Lower leg skin (tissue), 3 donors: Measurements from ENCODE around the gene OR4N5.

Source experiments
- CTCF ChIP-seq, 3 donors: fragments of 450-650 bp; IDR thresholded peaks; one replicate each; pipeline ENCODE4 v1.5.1; 2016; ENCODE audit warnings: antibody characterized with exemption in 3 of 3, mild to moderate bottlenecking in 3 of 3, moderate library complexity in 2 of 3
- POLR2A ChIP-seq, 2 donors: fragments of 450-650 bp; IDR thresholded peaks; one replicate each; pipeline ENCODE4 v1.6.1; 2016 to 2017; ENCODE audit warnings: antibody characterized with exemption in 2 of 2, mild to moderate bottlenecking in 1 of 2, moderate library complexity in 1 of 2

GRCh38 chr14:20164462-20164861 is 25.8 kb downstream of the OR4N5 start:
- TF ChIP-seq CTCF (IDR thresholded peaks at IDR 0.05) (no peak), POLR2A (IDR thresholded peaks at IDR 0.05) (no peak)
